DOHH2 (cell line): ENCODE data around the gene DPYD.

Experiments used
- EZH2phosphoT487 ChIP-seq: fragments of 200-600 bp; sonication (generic); IDR thresholded peaks from 2 replicates; pipeline ENCODE4 v1.6.1; 2017; ENCODE audit warnings: borderline replicate concordance, mild to moderate bottlenecking, antibody characterized with exemption, low read length, moderate library complexity, mixed read lengths
- TF ChIP-seq, protein P1 (sequence below): fragments of 200-600 bp; sonication (generic); IDR thresholded peaks from one replicate; pipeline ENCODE4 v1.5.1; 2014; ENCODE audit warnings: antibody characterized with exemption, mild to moderate bottlenecking, low read depth, low read length; ENCODE audit not compliant: poor library complexity, severe bottlenecking

GRCh38 chr1:97814804-97815203 lies 106.0 kb downstream of the DPYD start:
- TF ChIP-seq, protein P1, sequence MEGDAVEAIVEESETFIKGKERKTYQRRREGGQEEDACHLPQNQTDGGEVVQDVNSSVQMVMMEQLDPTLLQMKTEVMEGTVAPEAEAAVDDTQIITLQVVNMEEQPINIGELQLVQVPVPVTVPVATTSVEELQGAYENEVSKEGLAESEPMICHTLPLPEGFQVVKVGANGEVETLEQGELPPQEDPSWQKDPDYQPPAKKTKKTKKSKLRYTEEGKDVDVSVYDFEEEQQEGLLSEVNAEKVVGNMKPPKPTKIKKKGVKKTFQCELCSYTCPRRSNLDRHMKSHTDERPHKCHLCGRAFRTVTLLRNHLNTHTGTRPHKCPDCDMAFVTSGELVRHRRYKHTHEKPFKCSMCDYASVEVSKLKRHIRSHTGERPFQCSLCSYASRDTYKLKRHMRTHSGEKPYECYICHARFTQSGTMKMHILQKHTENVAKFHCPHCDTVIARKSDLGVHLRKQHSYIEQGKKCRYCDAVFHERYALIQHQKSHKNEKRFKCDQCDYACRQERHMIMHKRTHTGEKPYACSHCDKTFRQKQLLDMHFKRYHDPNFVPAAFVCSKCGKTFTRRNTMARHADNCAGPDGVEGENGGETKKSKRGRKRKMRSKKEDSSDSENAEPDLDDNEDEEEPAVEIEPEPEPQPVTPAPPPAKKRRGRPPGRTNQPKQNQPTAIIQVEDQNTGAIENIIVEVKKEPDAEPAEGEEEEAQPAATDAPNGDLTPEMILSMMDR, result no peak
- TF ChIP-seq EZH2phosphoT487, result no peak
